HL-60 (cell line): ENCODE measurements around the gene ITGBL1.

Experiments
- DNase-seq, 2 experiments: peaks; one replicate each; pipeline ENCODE4 v3.0.0-alpha.2; 2010 to 2020; ENCODE audit warnings: low read depth in 1 of 2, low spot score in 1 of 2
- H3K27ac ChIP-seq: fragments of 250-450 bp; sonication (Bioruptor Pico); replicated peaks from 2 replicates; pipeline ENCODE4 v1.5.1; 2020; ENCODE audit warnings: mild to moderate bottlenecking, moderate library complexity
- H3K27me3 ChIP-seq: fragments of 250-450 bp; sonication (Bioruptor Pico); 2 replicates; pipeline ENCODE4 v1.5.1; 2021; ENCODE audit warnings: mild to moderate bottlenecking, moderate library complexity; ENCODE audit not compliant: insufficient read depth, poor library complexity, severe bottlenecking
- H3K4me3 ChIP-seq: replicated peaks from 2 replicates; pipeline ENCODE4 v1.5.1; 2011; ENCODE audit warnings: mild to moderate bottlenecking, control low read depth, low read length; ENCODE audit not compliant: insufficient read depth
- CTCF ChIP-seq: IDR thresholded peaks from one replicate; pipeline ENCODE4 v1.5.1; 2011; ENCODE audit warnings: low read length, control low read depth, inconsistent platforms; ENCODE audit not compliant: insufficient read depth
- GABPA ChIP-seq: IDR thresholded peaks from 2 replicates; pipeline ENCODE4 v1.6.1; 2012; ENCODE audit warnings: low read depth
- POLR2AphosphoS5 ChIP-seq: IDR thresholded peaks from 2 replicates; pipeline ENCODE4 v1.6.1; 2012; ENCODE audit warnings: low read depth
- REST ChIP-seq: IDR thresholded peaks from 2 replicates; pipeline ENCODE4 v1.6.1; 2012; ENCODE audit warnings: low read depth; ENCODE audit not compliant: insufficient replicate concordance
- SPI1 ChIP-seq: IDR thresholded peaks from 2 replicates; pipeline ENCODE4 v1.6.1; 2012; ENCODE audit warnings: low read depth, mild to moderate bottlenecking, borderline replicate concordance

The ITGBL1 gene

GRCh38 chr13:101661839-101662238 lies 209.4 kb downstream of the ITGBL1 start:
- no peak for TF ChIP-seq SPI1
- no peak for TF ChIP-seq GABPA
- TF ChIP-seq CTCF: no peak
- no peak for TF ChIP-seq REST
- no peak for TF ChIP-seq POLR2AphosphoS5

GRCh38 chr13:101673360-101674105 lies 221.1 kb downstream of the ITGBL1 start:
- no peak for DNase-seq
- H3K4me3 ChIP-seq: no peak overlapping the region
- H3K27me3 ChIP-seq: no peaks in the 10 kb centered on the region
- TF ChIP-seq REST (no peak), POLR2AphosphoS5 (no peak), CTCF (no peak), SPI1 (no peak), GABPA (no peak)
- no peak overlapping the region for H3K27ac ChIP-seq

More at GRCh38 chr13:101661839-101662238, 209.4 kb downstream of the ITGBL1 start:
- Histone ChIP-seq H3K4me3 (no peak overlapping the region), H3K27me3 (no peaks in the 10 kb centered on the region), H3K27ac (no peak overlapping the region)
- no peak for DNase-seq

GRCh38 chr13:101681834-101682233 lies 229.4 kb downstream of the ITGBL1 start:
- TF ChIP-seq POLR2AphosphoS5: no peak
- no peak for TF ChIP-seq REST
- no peak for TF ChIP-seq SPI1
- no peak for TF ChIP-seq CTCF
- TF ChIP-seq GABPA: no peak
- H3K27ac ChIP-seq: no peak overlapping the region
- no peak for DNase-seq
- no peak overlapping the region for H3K4me3 ChIP-seq
- H3K27me3 ChIP-seq: no peaks in the 10 kb centered on the region
